HCT116 (cell line): ENCODE data around the gene PRRT1B.

Experiments
- CTCF ChIP-seq, 3 experiments: fragments of 200-600 bp in 1 of 3; sonication (generic) in 1 of 3; IDR thresholded peaks in 2 of 3; conservative IDR thresholded peaks in 1 of 3; 2 replicates each; pipeline ENCODE4 v1.5.1; 2012 to 2017; ENCODE audit warnings: low read depth in 2 of 3, low read length in 2 of 3, antibody characterized with exemption in 1 of 3, borderline replicate concordance in 1 of 3, control low read depth in 1 of 3, mild to moderate bottlenecking in 1 of 3, mixed read lengths in 1 of 3, mixed run types in 1 of 3, moderate library complexity in 1 of 3; ENCODE audit not compliant: insufficient read depth in 1 of 3
- POLR2A ChIP-seq: IDR thresholded peaks from 2 replicates; pipeline ENCODE4 v1.7.0; 2011; ENCODE audit warnings: borderline replicate concordance; ENCODE audit not compliant: insufficient read depth, insufficient read length; ENCODE audit errors: extremely low read depth
- POLR2AphosphoS5 ChIP-seq: IDR thresholded peaks from 2 replicates; pipeline ENCODE4 v1.6.1; 2011; ENCODE audit warnings: mild to moderate bottlenecking, low read depth, low read length, moderate library complexity
- SRF ChIP-seq: IDR thresholded peaks from 2 replicates; pipeline ENCODE4 v1.6.1; 2012; ENCODE audit warnings: low read depth
- YY1 ChIP-seq: IDR thresholded peaks from 2 replicates; pipeline ENCODE4 v1.6.1; 2011; ENCODE audit warnings: low read length, low read depth, moderate library complexity, mild to moderate bottlenecking; ENCODE audit not compliant: insufficient replicate concordance; ENCODE audit errors: extremely low read depth

GRCh38 chr9:131495785-131496184, 49.5 kb upstream of the PRRT1B start:
- no peak for TF ChIP-seq YY1
- no peak for TF ChIP-seq CTCF (IDR thresholded peaks at IDR 0.05 in 2 of 3, conservative IDR thresholded peaks at IDR 0.05 in 1 of 3; ENCODE audit: borderline replicate concordance in 1 of 3, insufficient read depth in 1 of 3, low read depth in 2 of 3, low read length in 2 of 3)
- TF ChIP-seq POLR2AphosphoS5: no peak
- no peak for TF ChIP-seq SRF
- TF ChIP-seq POLR2A: no peak
